GM19238 (cell line): Measurements from ENCODE around the gene FOXRED2.
"Not testable (repeated sequence)": the region's sequence is repeated elsewhere in the genome, so short reads cannot be mapped to it uniquely, and the experiment has no call there.

Experiments
- DNase-seq: peaks from one replicate; pipeline ENCODE4 v3.0.0; 2011; ENCODE audit warnings: low spot score; ENCODE audit not compliant: insufficient read length

FOXRED2 gene

DNA sequence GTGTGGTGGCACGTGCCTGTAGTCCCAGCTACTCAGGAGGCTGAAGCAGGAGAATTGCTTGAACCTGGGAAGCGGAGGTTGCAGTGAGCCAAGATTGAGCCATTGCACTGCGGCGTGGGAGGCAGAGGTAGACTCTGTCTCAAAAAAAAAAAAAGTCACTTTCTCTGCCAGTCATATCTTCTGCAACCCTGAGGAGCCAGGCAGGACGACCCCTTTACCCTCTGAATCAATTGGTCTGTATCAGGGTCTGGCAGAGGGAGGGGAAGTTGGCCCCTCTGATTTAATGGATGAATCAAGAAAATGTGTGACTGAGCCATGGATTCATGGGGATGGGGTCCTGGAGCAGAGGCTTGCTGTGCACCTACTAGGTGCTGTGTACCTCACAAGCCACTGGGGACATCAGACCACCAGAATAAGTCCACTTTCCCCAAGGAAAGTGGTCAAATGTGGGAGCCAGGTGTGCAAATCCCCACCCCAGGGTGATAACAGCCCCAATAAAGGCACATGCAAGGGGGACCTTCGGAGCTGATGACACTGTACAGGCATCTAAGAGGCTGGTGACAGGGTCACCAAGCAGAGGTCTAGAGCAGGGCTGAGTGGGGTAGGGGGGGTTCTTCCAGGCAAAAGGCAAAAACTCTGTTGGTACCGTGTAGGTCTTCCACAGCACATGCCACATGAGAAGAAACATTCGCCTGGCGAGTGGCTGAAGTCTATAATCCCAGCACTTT lies 54.4 kb downstream of the FOXRED2 start:
- DNase-seq = no peak

DNA sequence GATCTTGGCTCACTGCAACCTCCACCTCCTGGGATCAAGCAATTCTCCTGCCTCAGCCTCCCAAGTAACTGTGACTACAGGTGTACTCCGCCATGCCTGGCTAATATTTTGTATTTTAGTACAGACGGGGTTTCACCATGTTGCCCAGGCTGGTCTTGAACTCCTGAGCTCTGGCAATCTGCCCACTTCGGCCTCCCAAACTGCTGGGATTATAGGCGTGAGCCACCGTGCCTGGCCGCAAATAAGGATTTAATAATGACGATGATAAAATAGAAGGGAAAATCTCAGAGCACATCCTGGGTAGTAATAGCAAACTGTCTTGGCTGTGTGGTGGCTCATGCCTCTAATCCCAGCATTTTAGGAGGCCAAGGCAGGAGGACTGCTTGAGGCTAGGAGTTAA lies 55.9 kb downstream of the FOXRED2 start:
- not testable (repeated sequence) for DNase-seq

DNA sequence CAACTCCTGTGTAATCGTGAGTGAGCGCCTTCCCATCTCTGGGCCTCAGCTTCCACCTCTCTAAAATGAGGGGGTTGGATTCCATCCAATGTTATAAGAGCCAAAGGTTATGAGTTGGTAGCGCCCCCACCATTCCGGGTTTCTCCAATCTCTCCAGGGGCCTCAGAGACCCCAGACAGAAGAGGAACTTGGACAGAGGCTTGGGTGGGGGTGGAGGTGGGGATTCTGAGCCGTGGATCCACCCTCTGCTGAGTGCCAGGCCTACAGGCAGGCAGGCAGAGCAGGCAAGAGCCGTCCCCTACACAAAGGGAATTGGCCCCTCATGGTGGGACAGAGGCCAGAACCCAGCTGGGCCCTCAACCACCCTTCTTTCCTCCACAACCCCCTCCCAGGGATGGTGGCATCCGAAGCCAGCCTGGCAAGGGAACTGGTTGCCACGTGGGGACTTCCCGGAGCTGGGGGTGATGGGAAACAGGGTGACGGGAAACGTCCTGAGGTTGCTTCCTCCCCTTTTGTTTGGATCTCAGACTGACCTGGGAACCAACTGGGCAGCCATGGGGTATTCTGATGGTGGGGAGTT lies 57.2 kb downstream of the FOXRED2 start:
- no peak for DNase-seq

DNA sequence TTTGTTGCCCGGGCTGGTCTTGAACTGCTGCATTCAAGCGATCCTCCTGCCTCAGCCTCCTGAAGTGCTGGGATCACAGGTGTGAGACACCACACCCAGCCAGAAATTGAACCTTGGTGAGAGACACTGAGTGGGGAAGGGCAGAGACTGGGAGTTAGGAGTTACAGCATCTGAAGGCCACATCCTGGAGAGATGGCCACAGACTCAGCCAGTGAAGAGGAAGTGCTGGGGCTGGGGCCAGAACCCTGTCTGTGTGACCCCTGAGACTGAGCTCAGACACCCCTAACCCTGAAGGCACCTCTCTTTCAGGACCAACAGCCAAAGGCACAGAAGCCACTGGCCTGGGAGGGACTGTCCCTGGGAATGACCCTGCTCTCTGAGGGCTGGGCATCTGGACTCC lies 59.2 kb downstream of the FOXRED2 start:
- no peak for DNase-seq

- no peak for DNase-seq
Observed at GRCh38 chr22:36445158-36445668, 61.6 kb downstream of the FOXRED2 start.

DNA sequence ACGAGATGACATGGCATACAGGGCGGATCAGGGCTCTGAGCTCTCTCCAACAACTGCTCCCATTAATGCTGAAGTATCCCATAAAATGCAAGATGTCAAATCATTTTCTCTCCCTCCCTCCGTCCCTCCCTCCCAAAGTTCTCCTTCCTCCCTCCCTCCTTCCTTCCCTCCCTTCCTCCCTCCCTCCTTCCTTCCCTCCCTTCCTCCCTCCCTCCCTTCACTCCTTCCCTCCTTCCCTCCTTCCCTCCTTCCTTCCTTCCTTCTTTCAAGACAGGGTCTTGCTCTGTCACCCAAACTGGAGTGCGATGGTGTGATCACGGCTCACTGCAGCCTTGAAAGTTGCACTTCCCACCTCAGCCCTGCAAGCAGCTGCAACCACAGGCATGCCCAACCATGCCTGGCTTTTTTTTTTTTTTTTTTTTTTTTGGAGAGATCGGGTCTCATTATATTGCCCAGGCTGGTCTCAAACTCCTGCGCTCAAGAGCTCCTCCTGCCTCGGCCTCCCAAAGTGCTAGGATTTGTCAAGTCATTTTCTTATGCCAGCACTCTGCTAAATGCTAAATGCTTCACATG lies 63.6 kb downstream of the FOXRED2 start:
- no peak for DNase-seq

DNA sequence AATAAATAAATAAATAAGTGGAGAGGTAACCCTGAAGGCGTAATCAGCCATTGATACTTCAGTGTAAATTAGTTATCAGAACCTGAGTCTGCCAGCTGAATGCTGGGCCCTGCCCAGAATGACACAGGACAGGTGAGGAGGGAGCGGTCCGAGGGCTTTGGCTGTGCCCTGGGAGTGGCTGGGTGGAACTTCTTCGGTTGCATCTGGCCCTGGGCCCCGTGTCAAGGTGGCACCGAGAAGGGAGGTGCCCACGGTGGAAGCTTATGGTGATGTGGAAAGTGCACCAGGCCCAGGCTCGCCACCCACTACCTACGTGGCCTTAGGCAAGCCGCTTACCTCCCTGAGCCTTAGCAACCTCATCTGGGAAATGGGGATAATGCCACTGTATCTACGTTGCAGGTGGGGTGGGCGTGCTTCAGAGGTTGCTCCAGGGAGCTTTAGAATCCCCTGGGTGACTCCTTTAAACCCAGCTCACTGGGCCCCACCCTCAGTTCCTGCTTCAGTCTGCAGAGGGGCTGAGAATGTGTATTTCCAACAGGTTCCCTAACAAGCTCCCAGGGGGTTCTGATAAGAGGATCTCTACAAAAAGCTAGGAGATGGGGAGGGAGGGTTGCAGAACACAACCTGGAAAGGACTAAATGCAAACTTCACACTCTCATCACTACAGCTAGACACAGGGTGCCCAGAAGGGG lies 64.2 kb downstream of the FOXRED2 start:
- no peak for DNase-seq

- DNase-seq = no peak
Observed at GRCh38 chr22:36440429-36441002, 66.3 kb downstream of the FOXRED2 start.

DNA sequence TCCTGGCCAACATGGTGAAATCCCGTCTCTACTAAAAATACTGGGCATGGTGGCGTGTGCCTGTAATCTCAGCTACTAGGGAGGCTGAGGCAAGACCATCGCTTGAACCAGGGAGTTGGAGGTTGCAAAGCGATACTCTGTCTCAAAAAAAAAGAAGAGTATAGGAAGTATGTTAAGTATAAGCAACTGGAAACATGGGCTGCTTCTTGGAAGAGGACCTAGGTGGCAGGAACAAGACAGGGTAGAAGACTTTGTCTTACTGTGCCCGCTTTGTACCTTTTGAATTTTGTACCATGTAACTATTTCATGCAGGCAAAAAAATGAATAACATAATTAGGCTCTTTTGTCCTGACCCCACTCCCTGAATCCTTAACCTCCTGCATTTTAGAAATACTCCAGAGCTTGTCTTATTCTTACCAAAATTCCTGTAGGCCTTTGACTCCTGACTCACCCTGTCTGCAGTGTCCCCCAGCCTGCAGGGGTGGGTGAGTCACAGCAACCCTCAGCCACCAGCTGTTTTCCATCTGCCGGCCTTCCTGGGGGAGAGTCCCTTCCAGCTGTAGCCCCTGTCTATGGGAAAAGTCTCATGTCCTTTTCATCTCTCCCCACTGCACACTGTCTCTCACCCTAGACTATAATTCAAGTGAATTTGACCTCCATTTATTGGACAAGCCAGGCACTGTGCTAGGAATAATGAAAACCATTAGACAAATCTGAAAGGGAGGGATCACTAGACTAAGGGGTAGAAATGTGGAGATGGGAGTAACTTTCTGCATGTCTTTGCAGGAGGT lies 67.2 kb downstream of the FOXRED2 start:
- DNase-seq = no peak
